OCI-LY3 (cell line): ENCODE results near the gene LRRC4C.

ENCODE experiments used
- EZH2phosphoT487 ChIP-seq: fragments of 200-600 bp; shearing (Covaris generic); IDR thresholded peaks from 2 replicates; pipeline ENCODE4 v1.6.1; 2018; ENCODE audit warnings: antibody characterized with exemption, mixed run types, low read depth
- TF ChIP-seq, protein P1 (sequence below): fragments of 200-600, 300-600 bp; sonication (generic); IDR thresholded peaks from 2 replicates; pipeline ENCODE4 v1.5.1; 2014; ENCODE audit warnings: antibody characterized with exemption, low read length, low read depth

DNA sequence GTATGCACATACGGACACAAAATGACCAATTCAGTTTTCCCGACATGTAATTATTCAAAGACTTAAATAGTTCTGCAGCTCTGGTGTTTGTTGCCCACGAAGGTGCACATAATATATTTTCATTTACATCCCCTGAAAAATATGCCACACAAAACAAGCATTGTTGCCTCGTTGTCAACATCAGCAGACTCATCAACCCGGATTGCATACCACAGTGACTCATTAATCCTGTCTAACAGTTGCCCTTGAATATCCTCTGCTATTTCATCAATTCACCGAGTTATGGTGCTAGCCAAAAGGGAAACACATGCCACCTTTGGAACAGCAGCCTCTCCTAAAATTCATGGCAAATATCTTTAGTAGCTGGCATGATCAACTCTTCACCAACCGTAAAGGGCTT is 582.2 kb downstream of the LRRC4C start:
- TF ChIP-seq, protein P1, sequence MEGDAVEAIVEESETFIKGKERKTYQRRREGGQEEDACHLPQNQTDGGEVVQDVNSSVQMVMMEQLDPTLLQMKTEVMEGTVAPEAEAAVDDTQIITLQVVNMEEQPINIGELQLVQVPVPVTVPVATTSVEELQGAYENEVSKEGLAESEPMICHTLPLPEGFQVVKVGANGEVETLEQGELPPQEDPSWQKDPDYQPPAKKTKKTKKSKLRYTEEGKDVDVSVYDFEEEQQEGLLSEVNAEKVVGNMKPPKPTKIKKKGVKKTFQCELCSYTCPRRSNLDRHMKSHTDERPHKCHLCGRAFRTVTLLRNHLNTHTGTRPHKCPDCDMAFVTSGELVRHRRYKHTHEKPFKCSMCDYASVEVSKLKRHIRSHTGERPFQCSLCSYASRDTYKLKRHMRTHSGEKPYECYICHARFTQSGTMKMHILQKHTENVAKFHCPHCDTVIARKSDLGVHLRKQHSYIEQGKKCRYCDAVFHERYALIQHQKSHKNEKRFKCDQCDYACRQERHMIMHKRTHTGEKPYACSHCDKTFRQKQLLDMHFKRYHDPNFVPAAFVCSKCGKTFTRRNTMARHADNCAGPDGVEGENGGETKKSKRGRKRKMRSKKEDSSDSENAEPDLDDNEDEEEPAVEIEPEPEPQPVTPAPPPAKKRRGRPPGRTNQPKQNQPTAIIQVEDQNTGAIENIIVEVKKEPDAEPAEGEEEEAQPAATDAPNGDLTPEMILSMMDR = no peak
- TF ChIP-seq EZH2phosphoT487 = no peak
